Left ventricle myocardium superior (tissue), 1 donor: ENCODE data around the gene FBH1. TPM values are rescaled to one million over a fixed set of nuclear protein-coding genes. Genes with fewer than 3 reads are reported as not detected.
"Not testable (repeated sequence)": the region's sequence is repeated elsewhere in the genome, so short reads cannot be mapped to it uniquely, and the experiment has no call there.

Experiments used
- ATAC-seq: fragments of 200-7000 bp; cut with Tn5 transposase; one replicate; pipeline ENCODE4 v1.9.1; 2020; ENCODE audit warnings: mild to moderate bottlenecking, moderate library complexity
- DNase-seq: peaks from one replicate; pipeline ENCODE4 v3.0.0-alpha.2; 2020
- intact Hi-C: fragments of 100-400 bp; cut with micrococcal nuclease; formaldehyde crosslinking; loops from one replicate; pipeline ENCODE4 v1.11.0; 2022
- total RNA-seq: library from RNA; stranded (reverse); fragmentation: NEBNext Ultra II Directional; extraction: Animal tissue kit (Norgen Biotek cat#: 25700); gene quantifications from one replicate; pipeline ENCODE4 v1.2.1, GENCODE V29; 2021
- donor health status: DM: no; HTN: yes; CAD: no; lungs with severe emphysema.

Gene FBH1
- total RNA-seq, 1 donor from 2014 or later: 78.7 TPM

DNA sequence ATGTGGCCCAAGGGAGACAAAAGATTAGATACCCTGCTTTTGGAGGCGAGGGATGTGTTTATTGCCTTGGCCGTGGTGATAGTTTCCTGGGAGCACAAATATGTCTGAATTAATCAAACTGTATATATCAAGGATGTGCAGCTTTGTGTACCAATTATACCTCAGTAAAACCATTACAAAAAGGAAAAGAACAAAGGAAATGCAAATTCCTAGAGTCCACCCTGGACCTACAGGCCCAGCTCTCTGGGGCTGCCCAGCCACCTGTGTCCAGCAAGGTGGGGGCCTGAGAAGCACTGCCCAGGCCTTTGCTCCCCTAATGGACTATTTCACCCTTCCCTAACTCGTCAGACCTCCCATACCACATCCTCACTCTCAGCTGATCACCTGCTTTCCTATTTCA, 20.9 kb upstream of the FBH1 start:
- ATAC-seq: no peak

DNA sequence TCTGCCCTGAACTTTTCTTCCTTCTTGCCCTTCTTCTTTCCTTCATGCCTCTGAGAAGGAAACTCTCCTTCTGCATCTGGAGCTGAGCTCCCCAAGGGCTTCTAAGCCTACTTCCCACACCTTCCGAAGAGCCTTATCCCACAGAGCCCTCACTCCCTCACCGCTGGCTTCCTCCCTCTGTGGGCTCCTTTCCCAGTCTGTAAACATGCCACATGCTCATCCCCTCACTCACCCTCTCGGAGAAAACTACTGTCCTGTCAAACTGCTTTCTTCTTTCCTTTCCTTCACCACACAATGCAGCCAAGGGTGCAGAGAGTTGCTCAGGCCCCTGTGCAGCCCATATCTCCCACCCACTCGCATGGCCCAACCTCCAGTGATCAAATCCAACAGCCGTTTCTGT, 18.4 kb upstream of the FBH1 start:
- DNase-seq (no peak), ATAC-seq (no peak)
- intact Hi-C loops: no loop called here

More for the DNA sequence above, 20.9 kb upstream of the FBH1 start:
- intact Hi-C loops: no loop called here
- no peak for DNase-seq

DNA sequence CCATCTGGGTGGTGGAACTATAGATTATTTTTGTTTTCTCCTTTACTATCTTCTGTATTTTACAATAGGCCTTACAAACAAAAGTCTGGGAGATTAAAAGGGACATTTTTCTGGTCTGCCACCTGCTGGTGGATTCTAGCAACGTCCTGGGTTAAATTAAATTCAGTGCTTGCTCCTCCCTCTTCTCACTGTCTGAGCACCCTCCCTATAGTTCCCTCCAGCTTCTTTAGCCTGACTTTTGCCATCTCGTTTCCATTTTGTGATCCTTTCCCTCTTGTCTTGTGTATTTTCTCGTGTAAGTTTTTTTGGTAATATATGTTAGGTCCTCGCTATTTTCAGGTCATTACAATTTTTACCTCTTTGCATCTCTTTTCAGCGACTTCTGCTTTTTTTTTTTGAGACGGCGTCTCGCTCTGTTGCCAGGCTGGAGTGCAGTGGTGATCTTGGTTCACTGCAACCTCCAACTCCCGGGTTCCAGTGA, 16.5 kb upstream of the FBH1 start:
- DNase-seq (peak; percentile 50), ATAC-seq (peak; percentile 79)
- intact Hi-C loops: no loop called here

DNA sequence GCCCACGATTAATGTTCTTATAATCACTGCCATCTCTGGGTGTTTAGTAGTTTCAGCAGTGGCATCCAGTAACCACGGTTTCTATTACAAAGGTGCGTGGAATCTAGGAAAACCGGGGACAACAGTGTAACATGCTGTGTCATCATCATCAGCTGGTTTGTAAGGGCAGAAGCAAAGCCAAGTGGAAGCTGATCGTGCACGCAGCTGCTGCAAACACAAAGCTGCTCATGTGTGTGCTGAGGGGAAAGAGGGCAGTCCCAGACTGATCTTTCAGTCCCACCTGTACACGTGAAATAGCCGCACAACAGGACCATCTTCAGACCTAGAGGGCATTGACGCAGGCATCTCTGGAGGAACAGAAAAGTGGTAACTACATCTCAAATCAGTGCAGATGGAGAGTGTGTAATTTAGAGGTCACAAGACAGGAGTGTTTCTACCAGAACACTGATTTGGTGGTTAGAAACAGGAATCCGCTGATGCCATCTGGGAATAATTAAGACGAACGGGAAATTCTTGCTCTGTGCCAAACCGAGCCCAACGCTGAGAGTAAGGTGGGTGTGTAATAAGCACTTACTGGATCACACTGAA, 13.8 kb upstream of the FBH1 start:
- no peak for ATAC-seq
- DNase-seq: no peak
- intact Hi-C loops: no loop called here

DNA sequence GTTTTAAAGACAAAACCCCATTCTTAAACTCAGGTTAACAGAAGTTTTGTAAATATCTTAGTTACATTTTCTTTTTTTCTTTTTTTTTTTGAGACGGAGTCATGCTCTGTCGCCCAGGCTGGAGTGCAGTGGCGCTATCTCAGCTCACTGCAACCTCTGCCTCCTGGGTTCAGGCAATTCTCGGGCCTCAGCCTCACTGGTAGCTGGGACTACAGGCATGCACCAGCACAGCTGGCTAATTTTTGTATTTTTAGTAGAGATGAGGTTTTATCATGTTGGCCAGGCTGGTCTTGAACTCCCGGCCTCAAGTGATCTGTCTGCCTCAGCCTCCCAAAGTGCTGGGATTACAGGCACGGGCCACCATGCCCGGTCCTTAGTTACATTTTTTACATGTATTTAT, 13.0 kb upstream of the FBH1 start:
- intact Hi-C loops, DNase-seq, ATAC-seq: not testable (repeated sequence)

DNA sequence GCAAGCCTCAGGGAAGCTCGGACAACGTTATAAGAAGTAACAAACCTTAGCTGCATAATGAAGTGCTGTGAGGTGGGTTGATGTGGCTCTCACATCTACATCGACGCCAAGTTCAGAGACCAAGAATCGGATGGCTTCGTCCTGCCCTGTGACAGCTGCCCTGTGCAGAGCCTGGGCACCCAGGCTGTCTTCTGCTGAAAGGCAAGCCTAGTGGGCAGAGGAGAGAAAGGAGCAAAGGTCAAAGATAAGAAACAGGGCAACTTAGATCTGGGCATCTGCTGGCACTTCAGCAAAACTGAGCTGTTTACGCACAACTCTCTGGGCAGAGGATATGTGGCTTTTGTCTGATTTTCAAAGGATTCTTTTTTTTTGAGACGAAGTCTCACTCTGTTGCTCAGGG, 7.1 kb upstream of the FBH1 start:
- DNase-seq: no peak
- ATAC-seq: no peak
- intact Hi-C loops: no loop called here

DNA sequence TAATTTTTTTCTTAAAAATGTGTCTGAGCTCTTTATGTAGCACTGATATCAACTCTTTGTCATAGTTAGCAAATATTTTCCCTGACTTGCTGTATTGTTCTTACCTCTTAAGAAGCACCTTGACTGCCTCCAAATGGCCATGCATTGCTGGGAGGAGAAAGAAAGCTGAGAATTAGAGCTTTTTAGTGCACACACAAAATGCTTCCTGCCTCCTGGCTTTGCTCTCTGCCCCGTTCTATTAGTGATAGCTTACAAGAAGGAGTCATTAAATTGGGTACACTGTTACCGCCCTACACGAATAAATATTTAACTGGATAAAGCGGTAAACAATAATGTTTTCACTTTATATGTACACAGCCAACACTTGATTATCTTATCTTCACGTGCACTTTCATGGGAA, 4.4 kb upstream of the FBH1 start:
- ATAC-seq (no peak), DNase-seq (no peak)
- intact Hi-C loops: no loop called here

DNA sequence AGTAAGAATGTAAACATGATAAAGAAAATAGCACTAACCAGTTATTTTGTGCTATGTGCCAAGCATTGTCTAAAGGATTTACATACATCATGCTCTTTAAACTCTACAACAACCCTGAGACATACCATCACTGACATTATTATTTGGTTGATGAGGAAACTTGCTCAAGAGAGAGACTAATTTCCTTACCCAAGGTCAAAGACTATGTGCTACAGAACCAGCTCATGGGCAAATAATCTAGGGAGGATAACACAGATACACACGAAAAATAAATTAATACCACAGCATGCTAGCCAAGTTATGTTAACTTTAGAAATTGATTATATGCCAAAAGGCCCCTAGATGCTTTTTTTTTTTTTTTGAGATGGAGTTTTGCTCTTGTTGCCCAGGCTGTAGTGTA, 3.0 kb upstream of the FBH1 start:
- DNase-seq: no peak
- intact Hi-C loops: no loop called here
- ATAC-seq: no peak

DNA sequence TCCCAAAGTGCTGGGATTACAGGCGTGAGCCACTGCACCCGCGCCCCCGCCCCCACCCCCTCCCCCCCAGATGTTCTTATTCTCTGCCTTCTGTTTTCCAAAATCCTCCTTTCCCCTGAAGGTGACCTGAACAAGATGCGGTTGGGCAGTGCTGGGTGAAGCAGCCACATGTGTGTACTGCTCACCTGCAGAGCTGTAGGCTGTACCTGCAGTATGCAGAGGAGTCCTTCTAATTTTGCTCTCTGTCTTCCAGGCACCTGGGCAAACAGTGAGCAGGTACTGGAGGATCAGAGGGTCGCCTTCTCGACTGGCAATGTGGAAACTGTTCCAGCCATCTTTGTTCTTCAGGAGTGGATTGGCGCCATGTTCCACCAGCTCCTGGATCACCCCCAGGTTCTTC, 2.4 kb upstream of the FBH1 start:
- DNase-seq (no peak), ATAC-seq (no peak)
- intact Hi-C loops: no loop called here

DNA sequence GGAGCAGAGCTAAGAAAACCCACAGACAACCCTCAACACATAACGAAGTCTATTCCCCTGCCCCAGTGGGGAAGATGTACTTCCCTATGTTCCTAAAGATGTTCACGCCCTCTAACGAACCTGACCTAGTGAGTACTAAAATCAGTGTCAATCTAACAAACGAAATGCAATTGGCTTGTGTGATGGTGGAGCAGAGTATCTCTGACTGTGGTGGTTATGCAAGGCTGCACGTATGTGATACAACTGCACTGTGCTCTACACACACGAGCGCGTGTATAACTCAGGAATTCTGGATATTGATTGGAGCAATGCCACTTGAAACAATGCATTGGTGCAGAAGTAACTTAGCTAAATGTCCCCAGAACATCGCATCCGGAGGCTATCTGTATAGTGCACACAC, 1.7 kb upstream of the FBH1 start:
- intact Hi-C loops: no loop called here
- no peak for DNase-seq
- ATAC-seq: no peak

DNA sequence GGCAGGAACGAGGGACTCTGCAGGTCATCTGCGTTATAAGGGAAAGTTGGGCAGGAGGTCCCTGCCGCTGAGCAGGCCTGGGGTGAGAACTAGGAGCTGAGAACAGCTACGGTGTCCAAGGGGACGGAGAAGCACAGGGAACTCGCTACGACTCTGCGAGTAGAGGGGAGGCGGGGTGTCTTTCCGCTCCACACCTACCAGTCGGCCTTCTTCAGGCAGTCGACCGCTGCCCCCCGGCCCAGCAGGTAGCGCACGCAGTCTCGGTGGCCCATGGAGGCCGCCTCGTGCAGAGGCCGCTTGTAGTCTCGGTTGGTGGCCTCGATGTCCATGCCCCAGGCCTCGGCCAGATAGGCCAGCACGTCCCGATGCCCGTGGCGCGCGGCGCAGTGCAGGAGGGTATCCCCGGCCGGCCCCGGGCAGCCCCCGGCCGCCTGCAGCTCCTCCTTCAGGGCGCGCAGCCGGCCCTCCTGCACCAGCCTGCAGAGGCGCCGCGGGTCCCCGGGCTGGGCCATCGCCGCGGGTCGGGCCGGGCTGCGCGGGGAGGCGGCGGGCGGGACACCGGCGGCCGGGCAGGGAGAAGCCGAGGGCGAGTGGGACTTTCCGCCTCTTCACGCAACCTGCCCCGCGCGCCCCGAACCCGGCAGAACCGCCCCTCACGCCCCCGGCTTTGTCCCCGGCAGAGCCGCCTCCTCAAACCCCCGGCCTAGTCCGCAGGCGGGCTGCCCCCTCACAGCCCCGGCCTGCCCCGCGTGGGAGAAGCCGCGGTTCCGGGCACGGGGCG, 1.0 kb upstream of the FBH1 start:
- intact Hi-C loops: no loop called here
- DNase-seq: peak; percentile 61

DNA sequence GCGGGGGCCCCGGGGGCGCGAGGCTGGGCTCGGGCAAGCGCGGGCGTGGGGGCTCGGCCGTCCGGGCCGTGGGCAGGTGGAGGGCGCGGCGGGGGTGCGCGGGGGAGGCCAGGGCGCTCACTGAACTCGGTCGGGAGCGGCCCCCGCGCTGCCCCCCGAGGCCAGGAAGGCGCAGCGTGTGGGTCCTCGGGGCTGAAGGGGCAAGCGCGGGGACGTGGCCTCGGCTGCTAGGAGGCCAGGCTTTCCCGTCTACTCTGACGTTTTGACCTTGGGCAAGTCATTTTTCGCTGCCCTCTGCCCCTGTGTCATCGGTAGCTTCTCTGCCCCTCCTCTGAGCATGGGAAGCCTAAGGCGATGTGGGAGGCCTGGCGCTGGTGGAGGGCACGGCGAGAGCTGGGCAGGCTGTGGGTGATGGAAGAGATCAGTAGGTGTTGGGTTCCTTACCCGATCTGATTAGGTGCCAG, 441 bp downstream of the FBH1 start:
- DNase-seq (no peak), ATAC-seq (no peak)
- intact Hi-C loops: no loop called here

More for the DNA sequence above, 1.0 kb upstream of the FBH1 start:
- ATAC-seq: peak; percentile 42

DNA sequence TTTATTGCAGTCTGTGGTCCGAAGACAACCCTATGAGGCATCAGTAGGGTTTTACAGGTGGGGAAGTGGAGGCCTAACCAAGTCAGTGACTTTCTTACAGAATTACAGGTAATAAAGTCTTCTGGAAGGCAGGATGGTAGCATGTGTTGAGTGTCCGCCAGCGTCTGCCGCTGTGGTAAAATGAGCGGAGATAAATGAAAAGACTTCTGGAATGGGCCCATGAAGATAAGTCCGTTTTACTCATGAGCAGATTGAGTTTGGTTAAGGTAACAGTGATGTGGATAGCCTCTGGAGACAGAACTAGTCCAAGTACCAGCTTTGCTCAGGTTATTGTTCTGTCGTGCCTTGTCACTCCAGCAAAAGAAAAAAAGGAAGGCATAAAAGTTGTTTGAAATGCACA, 966 bp downstream of the FBH1 start:
- DNase-seq (no peak), ATAC-seq (no peak)
- intact Hi-C loops: no loop called here

DNA sequence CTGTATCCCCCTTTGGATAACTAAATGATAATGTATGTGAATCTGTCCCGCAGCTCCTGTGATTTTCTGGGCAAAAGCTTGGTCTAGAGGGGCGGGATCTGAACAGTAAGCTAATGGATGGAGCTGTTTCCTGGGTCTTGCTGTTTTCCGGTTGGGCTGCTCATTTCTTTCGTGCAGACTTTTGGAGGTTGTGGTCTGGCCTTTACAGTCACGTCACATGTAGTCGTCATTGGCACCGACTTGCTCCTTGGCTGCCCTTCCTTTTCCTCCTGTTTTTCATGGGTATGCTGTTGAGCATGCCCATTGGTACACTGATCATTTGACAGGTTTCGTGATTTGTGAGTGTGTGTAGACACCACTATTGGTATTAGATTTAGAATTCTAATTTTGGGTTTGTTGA, 2.0 kb downstream of the FBH1 start:
- DNase-seq (no peak), ATAC-seq (no peak)
- intact Hi-C loops: no loop called here

DNA sequence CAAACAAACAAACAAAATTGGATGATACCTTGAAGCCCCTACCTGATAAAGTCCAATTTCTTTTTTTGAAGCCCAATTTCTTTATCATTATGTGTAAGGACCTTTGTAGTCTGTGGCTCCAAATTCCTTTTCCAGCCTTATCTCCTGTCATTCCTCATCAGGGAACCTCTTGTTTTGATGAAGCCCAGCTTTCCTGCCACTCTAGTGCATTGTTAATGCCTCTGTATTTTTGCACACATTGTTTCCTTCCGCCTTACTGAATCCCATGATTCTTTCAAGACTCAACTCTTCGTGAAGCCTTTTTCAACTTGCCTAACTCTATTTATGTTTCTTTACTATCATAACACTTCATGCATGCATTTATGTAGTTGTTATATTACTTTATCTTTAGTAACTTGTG, 3.3 kb downstream of the FBH1 start:
- no peak for ATAC-seq
- no peak for DNase-seq
- intact Hi-C loops: no loop called here

DNA sequence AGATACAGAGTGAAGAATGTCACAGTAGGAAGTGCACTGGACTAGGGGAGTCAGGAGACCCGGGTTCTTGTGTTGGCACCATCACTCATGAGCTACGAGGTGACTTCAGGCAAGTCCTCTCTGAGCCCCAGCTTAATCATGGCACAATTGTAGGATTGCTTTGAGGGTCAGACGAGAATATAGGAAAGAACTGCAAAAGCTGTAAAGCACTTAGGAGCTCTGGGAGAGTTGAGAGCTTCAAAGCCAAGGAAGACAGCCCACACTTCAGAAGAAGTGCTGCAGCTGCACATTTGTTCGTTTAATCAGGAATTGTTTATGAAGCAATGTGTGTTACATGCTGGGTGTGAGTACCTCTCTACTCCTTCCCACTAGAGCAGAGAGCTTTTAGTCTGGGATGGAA, 4.4 kb downstream of the FBH1 start:
- intact Hi-C loops: no loop called here
- DNase-seq (no peak), ATAC-seq (no peak)

DNA sequence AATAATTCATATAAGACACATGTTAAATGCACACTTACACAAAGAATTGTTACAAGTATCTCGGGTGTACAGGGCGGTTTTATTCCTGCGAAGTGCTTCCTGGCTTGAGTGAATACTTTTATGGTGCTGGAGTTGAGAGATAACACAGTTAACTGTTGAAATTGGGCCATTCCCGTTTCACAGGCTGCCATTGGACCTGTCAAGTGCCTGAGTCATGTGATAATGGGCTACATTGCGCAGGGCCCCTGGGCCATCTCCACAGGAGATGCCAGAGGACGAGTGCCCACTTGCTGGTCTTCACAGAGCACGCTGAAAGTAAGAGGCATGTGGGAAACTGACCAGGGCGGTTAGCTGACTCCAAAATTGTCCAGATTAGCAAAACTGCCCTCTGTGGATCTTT, 4.8 kb downstream of the FBH1 start:
- ATAC-seq (peak; percentile 65), DNase-seq (peak; percentile 76)
- intact Hi-C loops: no loop called here

DNA sequence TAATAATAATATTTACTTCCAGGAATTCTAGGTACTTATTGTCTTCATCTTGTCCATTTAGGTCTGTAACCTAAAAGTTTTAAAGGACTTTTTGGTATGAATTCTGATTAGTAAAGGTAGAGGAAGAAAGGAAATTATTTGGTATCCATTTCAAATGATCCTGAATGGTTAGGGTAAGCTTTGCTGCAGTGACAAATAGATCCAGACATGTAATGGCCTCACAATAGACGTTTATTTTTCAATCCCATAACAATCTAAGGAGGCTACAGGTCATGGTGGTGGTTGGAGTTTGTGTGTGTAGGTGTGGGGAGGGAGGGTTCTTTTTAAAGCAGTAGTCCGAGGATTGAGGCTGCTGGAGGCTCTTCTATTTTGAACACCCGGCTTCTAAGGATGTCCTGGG, 5.3 kb downstream of the FBH1 start:
- intact Hi-C loops: no loop called here
- ATAC-seq (no peak), DNase-seq (no peak)

DNA sequence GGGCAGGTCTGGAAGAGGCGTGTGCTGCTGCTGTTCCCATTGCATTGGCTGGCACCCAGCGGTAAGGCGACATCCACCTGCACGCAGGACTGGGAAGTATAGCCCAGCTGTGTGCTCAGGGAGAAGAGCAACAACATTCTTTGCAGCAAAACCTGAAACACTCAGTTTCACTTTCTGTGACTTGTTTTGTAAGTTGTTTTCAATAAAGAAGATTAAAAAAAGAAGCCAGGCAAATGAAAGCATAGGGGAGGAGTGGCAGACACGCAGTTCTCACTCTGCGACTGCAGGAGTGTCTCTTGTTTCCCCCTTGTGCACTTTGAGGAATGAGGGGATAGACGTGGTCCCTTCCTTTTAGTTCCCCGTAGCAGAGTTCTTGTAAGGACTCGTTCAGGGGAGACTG, 5.8 kb downstream of the FBH1 start:
- intact Hi-C loops: no loop called here
- DNase-seq: no peak
- no peak for ATAC-seq

DNA sequence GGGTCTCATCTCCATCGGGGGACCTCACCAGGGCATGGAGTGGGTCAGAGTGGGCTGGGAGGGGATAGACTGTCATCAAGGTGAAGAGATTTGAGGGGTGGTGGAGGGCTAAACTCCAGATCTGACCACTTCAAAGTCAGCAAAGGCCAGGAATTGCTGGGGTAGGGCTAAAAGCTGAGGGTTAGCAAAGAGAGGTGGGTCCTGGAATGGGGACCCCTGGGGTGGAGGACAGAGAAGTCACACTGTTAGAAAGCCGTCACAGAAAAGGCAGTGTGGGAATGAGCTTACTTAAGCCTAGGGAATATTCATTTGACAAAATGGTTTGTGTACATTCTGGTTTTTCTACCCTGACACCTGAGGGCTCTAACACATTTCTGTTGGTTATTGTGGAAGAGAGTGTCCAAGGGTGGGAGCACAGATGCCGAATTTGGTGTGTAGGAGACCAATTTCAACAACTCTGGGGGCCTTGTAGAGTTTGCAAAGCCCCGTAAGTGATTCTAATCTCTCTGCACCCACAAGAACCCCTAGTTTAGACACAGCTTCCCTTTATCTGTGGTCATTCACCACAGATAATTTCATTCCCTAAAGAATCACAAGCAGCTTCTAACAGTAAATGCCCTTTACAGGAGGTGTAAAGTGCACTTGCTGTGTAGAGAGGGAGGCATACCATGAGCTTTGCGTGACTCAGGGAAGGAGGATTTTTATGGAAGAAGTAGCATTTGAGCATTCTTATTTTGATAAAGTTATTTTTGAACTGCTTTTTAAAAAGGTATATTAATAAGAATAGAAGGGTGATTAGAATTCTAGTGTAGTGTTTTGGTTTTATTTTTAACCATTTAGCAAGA, 6.4 kb downstream of the FBH1 start:
- intact Hi-C loops: no loop called here
- ATAC-seq (no peak), DNase-seq (no peak)
